GM12878 (cell line): Measurements from ENCODE around the gene OTUD5. TPM values are rescaled to one million over a fixed set of nuclear protein-coding genes. Genes with fewer than 3 reads are reported as not detected.

ENCODE experiments used
- BHLHE40 ChIP-seq, 2 experiments: fragments of 450-650 bp in 1 of 2; IDR thresholded peaks; 2 replicates each; pipeline ENCODE4 v1.6.1; 2011 to 2017; ENCODE audit warnings: low read depth in 2 of 2, borderline replicate concordance in 1 of 2, improper control_type of control experiment in 1 of 2, low read length in 1 of 2, mild to moderate bottlenecking in 1 of 2
- CHD1 ChIP-seq: IDR thresholded peaks from 2 replicates; pipeline ENCODE4 v1.6.1; 2012; ENCODE audit warnings: low read depth, low read length, improper control_type of control experiment
- CHD2 ChIP-seq: IDR thresholded peaks from 2 replicates; pipeline ENCODE4 v1.6.1; 2011; ENCODE audit warnings: low read depth, low read length, improper control_type of control experiment, borderline replicate concordance
- KLF5 ChIP-seq: fragments of 450-650 bp; IDR thresholded peaks from 2 replicates; pipeline ENCODE4 v1.6.1; 2014; ENCODE audit warnings: mild to moderate bottlenecking; ENCODE audit not compliant: partially characterized antibody
- LARP7 ChIP-seq: fragments of 450-650 bp; IDR thresholded peaks from 2 replicates; pipeline ENCODE4 v1.6.1; 2017; ENCODE audit warnings: mild to moderate bottlenecking
- MYB ChIP-seq: fragments of 150-350 bp; IDR thresholded peaks from 2 replicates; pipeline ENCODE4 v1.6.1; 2014; ENCODE audit warnings: mild to moderate bottlenecking, low read depth, low read length, borderline replicate concordance
- NBN ChIP-seq: fragments of 450-650 bp; IDR thresholded peaks from 2 replicates; pipeline ENCODE4 v1.6.1; 2016
- NFXL1 ChIP-seq: fragments of 450-650 bp; IDR thresholded peaks from 2 replicates; pipeline ENCODE4 v1.6.1; 2017; ENCODE audit warnings: antibody characterized with exemption, mild to moderate bottlenecking, borderline replicate concordance
- NFYA ChIP-seq: IDR thresholded peaks from 2 replicates; pipeline ENCODE4 v1.6.1; 2011; ENCODE audit warnings: low read depth, mild to moderate bottlenecking, low read length, improper control_type of control experiment, borderline replicate concordance
- NR2C2 ChIP-seq: IDR thresholded peaks from 2 replicates; pipeline ENCODE4 v1.6.1; 2011; ENCODE audit warnings: borderline replicate concordance, low read depth; ENCODE audit not compliant: control insufficient read depth, insufficient read length
- PAX5 ChIP-seq: IDR thresholded peaks from 2 replicates; pipeline ENCODE4 v1.6.1; 2011; ENCODE audit warnings: low read depth, low read length, borderline replicate concordance
- SMARCA5 ChIP-seq: fragments of 450-650 bp; IDR thresholded peaks from 2 replicates; pipeline ENCODE4 v1.6.1; 2017; ENCODE audit warnings: mild to moderate bottlenecking
- SMC3 ChIP-seq: IDR thresholded peaks from 2 replicates; pipeline ENCODE4 v1.6.1; 2011; ENCODE audit warnings: low read length, improper control_type of control experiment, borderline replicate concordance
- SREBF2 ChIP-seq: IDR thresholded peaks from 2 replicates; pipeline ENCODE4 v1.6.1; 2012; ENCODE audit warnings: mild to moderate bottlenecking, low read length
- TCF12 ChIP-seq: IDR thresholded peaks from 2 replicates; pipeline ENCODE4 v1.6.1; 2011; ENCODE audit warnings: low read depth, mild to moderate bottlenecking, low read length
- YBX1 ChIP-seq: fragments of 450-650 bp; IDR thresholded peaks from 2 replicates; pipeline ENCODE4 v1.6.1; 2016; ENCODE audit warnings: antibody characterized with exemption
- ZBED1 ChIP-seq: IDR thresholded peaks from 2 replicates; pipeline ENCODE4 v1.6.1; 2016; ENCODE audit warnings: borderline replicate concordance
- ZNF217 ChIP-seq: fragments of 450-650 bp; IDR thresholded peaks from 2 replicates; pipeline ENCODE4 v1.6.1; 2017; ENCODE audit warnings: antibody characterized with exemption, mild to moderate bottlenecking
- ZNF622 ChIP-seq: fragments of 450-650 bp; IDR thresholded peaks from 2 replicates; pipeline ENCODE4 v1.6.1; 2017; ENCODE audit warnings: mild to moderate bottlenecking, inconsistent platforms
- polyA plus RNA-seq, 11 experiments: library from polyadenylated mRNA; depleted of rRNA in 4 of 11; unstranded in 6 of 11; stranded (reverse) in 5 of 11; fragments of >200 nt; fragmentation: Nextera tagmentation in 4 of 11; fragmentation: Illumina TruSeq in 1 of 11; extraction: Ambion mirVana in 4 of 11; extraction: Trizol in 1 of 11; gene quantifications; 1 replicate in 1 of 11; 2 replicates in 10 of 11; pipeline versions ENCODE4 v1.2.1 to v1.2.3, GENCODE V29; 2011 to 2016; ENCODE audit warnings: inconsistent platforms in 2 of 11, missing spikeins in 2 of 11, low read depth in 1 of 11
- total RNA-seq, 4 experiments: library from RNA; depleted of rRNA in 3 of 4; stranded (reverse); fragments of >200 nt in 3 of 4; fragmentation: Illumina TruSeq in 1 of 4; extraction: Trizol in 1 of 4; gene quantifications; 2 replicates each; pipeline versions ENCODE4 v1.2.1 to v1.2.3, GENCODE V29; 2013 to 2021
- TF ChIP-seq, protein P1 (sequence below): fragments of 450-650 bp; formaldehyde crosslinking; IDR thresholded peaks from 2 replicates; pipeline ENCODE4 v1.5.0; 2022; ENCODE audit warnings: mild to moderate bottlenecking, missing genetic modification characterization
- TF ChIP-seq, protein P2 (sequence below): IDR thresholded peaks from 2 replicates; pipeline ENCODE4 v1.6.1; 2011; ENCODE audit warnings: borderline replicate concordance, low read depth, mild to moderate bottlenecking, moderate library complexity, low read length; ENCODE audit not compliant: insufficient read depth, poor library complexity, severe bottlenecking
- TF ChIP-seq, protein P3 (sequence below): fragments of 450-650 bp; IDR thresholded peaks from 2 replicates; pipeline ENCODE4 v1.6.1; 2017; ENCODE audit warnings: borderline replicate concordance
- TF ChIP-seq, protein P4 (sequence below): IDR thresholded peaks from 2 replicates; pipeline ENCODE4 v1.6.1; 2011; ENCODE audit warnings: low read depth, low read length, improper control_type of control experiment, borderline replicate concordance
- TF ChIP-seq, protein P5 (sequence below): IDR thresholded peaks from 2 replicates; pipeline ENCODE4 v1.6.1; 2012; ENCODE audit warnings: low read depth, low read length, improper control_type of control experiment

Gene OTUD5
- total and polyA plus RNA-seq, 10 of the 15 experiments (the other 5 are each of a cell fraction or from before 2014, with no cell fraction given) = 2.0 to 50.3 (median 22.7) TPM

DNA sequence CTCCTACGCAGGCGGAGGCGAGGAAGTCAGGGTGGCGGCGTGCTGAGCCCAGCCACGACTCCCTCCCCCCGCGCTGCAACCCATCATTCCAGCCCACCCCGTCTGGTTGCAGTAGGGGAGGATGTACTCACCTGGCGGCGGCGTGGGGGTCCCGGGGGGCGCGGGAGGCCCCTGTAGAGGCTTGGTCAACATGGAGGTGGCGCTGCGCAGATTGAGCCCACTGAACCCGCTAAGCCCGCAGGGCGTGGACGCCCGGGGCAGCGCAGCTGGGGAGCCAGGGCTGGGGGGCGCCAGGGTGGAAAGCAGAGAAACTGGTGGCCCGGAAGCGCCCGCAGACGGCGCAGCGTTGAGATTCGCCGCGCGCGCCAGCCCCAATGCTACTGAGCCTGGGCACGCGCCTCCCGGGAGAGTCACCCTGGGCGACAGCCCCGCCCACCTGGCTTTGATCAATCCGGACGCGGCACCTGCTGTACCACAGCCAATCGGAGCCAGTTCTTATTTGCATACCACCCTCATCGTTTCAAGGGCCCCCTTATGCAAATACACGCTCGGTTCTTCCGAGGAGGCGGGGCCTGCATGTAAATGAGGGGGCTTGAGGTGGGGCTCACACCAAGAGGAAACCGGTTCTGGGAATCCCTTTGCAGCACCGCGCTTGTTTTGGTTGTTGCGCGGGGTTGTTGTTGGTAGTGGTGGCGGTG, 38.6 kb downstream of the OTUD5 start, which contains the start of gene PIM2 (continued):
- TF ChIP-seq, protein P1, sequence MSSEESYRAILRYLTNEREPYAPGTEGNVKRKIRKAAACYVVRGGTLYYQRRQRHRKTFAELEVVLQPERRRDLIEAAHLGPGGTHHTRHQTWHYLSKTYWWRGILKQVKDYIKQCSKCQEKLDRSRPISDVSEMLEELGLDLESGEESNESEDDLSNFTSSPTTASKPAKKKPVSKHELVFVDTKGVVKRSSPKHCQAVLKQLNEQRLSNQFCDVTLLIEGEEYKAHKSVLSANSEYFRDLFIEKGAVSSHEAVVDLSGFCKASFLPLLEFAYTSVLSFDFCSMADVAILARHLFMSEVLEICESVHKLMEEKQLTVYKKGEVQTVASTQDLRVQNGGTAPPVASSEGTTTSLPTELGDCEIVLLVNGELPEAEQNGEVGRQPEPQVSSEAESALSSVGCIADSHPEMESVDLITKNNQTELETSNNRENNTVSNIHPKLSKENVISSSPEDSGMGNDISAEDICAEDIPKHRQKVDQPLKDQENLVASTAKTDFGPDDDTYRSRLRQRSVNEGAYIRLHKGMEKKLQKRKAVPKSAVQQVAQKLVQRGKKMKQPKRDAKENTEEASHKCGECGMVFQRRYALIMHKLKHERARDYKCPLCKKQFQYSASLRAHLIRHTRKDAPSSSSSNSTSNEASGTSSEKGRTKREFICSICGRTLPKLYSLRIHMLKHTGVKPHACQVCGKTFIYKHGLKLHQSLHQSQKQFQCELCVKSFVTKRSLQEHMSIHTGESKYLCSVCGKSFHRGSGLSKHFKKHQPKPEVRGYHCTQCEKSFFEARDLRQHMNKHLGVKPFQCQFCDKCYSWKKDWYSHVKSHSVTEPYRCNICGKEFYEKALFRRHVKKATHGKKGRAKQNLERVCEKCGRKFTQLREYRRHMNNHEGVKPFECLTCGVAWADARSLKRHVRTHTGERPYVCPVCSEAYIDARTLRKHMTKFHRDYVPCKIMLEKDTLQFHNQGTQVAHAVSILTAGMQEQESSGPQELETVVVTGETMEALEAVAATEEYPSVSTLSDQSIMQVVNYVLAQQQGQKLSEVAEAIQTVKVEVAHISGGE (CRISPR knock-in tag) = no peak
- no peak for TF ChIP-seq YBX1
- TF ChIP-seq NBN = no peak
- TF ChIP-seq, protein P2, sequence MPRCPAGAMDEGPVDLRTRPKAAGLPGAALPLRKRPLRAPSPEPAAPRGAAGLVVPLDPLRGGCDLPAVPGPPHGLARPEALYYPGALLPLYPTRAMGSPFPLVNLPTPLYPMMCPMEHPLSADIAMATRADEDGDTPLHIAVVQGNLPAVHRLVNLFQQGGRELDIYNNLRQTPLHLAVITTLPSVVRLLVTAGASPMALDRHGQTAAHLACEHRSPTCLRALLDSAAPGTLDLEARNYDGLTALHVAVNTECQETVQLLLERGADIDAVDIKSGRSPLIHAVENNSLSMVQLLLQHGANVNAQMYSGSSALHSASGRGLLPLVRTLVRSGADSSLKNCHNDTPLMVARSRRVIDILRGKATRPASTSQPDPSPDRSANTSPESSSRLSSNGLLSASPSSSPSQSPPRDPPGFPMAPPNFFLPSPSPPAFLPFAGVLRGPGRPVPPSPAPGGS = no peak
- no peak for TF ChIP-seq SMC3
- no peak for TF ChIP-seq ZNF622
- no peak for TF ChIP-seq NFXL1
- no peak for TF ChIP-seq SMARCA5
- TF ChIP-seq ZBED1 = no peak; the same call in 1 of the 2 replicates
- no peak for TF ChIP-seq SREBF2
- TF ChIP-seq ZNF217 = no peak
- TF ChIP-seq, protein P3, sequence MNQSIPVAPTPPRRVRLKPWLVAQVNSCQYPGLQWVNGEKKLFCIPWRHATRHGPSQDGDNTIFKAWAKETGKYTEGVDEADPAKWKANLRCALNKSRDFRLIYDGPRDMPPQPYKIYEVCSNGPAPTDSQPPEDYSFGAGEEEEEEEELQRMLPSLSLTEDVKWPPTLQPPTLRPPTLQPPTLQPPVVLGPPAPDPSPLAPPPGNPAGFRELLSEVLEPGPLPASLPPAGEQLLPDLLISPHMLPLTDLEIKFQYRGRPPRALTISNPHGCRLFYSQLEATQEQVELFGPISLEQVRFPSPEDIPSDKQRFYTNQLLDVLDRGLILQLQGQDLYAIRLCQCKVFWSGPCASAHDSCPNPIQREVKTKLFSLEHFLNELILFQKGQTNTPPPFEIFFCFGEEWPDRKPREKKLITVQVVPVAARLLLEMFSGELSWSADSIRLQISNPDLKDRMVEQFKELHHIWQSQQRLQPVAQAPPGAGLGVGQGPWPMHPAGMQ = no peak
- TF ChIP-seq TCF12 = no peak
- TF ChIP-seq, protein P4, sequence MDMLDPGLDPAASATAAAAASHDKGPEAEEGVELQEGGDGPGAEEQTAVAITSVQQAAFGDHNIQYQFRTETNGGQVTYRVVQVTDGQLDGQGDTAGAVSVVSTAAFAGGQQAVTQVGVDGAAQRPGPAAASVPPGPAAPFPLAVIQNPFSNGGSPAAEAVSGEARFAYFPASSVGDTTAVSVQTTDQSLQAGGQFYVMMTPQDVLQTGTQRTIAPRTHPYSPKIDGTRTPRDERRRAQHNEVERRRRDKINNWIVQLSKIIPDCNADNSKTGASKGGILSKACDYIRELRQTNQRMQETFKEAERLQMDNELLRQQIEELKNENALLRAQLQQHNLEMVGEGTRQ = peak; percentile 68
- no peak for TF ChIP-seq NR2C2
- no peak for TF ChIP-seq CHD1
- peak; percentile 19 for TF ChIP-seq KLF5
- TF ChIP-seq, protein P5, sequence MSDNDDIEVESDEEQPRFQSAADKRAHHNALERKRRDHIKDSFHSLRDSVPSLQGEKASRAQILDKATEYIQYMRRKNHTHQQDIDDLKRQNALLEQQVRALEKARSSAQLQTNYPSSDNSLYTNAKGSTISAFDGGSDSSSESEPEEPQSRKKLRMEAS = 0 out of 2 replicates have a peak, but pooled peaks have one; percentile 24
- TF ChIP-seq BHLHE40 (IDR thresholded peaks at IDR 0.05; ENCODE audit: borderline replicate concordance in 1 of 2, low read depth in 2 of 2, low read length in 1 of 2) = peak; percentile 86 to 94
- TF ChIP-seq LARP7 = peak; percentile 88
- TF ChIP-seq NFYA = no peak
- no peak for TF ChIP-seq CHD2
- no peak for TF ChIP-seq PAX5
- TF ChIP-seq MYB = no peak
